ENCODE data around the gene RGSL1. TPM values are rescaled to one million over a fixed set of nuclear protein-coding genes. Genes with fewer than 3 reads are reported as not detected.

RGSL1 gene
- polyA plus RNA-seq, 1 experiment: not detected

DNA sequence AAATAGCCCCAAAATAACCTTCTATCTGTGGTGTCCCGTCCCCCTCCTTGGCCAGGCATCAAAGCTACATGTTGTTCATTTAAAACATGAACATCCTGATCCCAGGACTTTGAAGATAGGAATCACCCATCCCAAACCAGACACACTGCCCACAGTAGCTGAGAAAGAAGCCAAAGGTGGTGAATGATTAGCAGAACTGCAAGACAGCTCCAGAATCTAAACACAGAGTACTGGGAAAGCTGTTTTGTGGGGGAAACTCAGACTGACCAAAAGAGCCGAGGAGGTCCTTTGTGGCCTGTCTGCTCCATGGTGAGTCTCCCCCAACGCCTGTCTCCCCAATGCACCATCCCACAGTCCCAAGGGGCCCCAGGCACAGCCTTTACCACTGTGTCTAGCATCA, 42.2 kb upstream of the RGSL1 start:
- Histone ChIP-seq H3K36me3 (ENCODE audit: control insufficient read depth, insufficient read depth, low read length) (no peaks in the 10 kb centered on the region), H3K27me3 (ENCODE audit: control insufficient read depth, insufficient read depth, low read length) (peaks cover 3% of the 10 kb centered on the region; the same call in 1 of the 2 replicates), H3K4me3 (ENCODE audit: low read depth, low read length) (no peak overlapping the region)
- DNase-seq (ENCODE audit: low read depth): no peak
- TF ChIP-seq, protein P1, sequence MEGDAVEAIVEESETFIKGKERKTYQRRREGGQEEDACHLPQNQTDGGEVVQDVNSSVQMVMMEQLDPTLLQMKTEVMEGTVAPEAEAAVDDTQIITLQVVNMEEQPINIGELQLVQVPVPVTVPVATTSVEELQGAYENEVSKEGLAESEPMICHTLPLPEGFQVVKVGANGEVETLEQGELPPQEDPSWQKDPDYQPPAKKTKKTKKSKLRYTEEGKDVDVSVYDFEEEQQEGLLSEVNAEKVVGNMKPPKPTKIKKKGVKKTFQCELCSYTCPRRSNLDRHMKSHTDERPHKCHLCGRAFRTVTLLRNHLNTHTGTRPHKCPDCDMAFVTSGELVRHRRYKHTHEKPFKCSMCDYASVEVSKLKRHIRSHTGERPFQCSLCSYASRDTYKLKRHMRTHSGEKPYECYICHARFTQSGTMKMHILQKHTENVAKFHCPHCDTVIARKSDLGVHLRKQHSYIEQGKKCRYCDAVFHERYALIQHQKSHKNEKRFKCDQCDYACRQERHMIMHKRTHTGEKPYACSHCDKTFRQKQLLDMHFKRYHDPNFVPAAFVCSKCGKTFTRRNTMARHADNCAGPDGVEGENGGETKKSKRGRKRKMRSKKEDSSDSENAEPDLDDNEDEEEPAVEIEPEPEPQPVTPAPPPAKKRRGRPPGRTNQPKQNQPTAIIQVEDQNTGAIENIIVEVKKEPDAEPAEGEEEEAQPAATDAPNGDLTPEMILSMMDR (IDR thresholded peaks at IDR 0.05; ENCODE audit: insufficient read depth, low read depth, low read length): no peak
- ChIA-PET POLR2A (no interaction called here), CTCF (interaction anchor here (0.7 to 2.7 kb wide), 5 partner anchors 15 to 323 kb away, joined by 3 to 8 read pairs (median 3); no protein-coding TSS in a partner anchor)

DNA sequence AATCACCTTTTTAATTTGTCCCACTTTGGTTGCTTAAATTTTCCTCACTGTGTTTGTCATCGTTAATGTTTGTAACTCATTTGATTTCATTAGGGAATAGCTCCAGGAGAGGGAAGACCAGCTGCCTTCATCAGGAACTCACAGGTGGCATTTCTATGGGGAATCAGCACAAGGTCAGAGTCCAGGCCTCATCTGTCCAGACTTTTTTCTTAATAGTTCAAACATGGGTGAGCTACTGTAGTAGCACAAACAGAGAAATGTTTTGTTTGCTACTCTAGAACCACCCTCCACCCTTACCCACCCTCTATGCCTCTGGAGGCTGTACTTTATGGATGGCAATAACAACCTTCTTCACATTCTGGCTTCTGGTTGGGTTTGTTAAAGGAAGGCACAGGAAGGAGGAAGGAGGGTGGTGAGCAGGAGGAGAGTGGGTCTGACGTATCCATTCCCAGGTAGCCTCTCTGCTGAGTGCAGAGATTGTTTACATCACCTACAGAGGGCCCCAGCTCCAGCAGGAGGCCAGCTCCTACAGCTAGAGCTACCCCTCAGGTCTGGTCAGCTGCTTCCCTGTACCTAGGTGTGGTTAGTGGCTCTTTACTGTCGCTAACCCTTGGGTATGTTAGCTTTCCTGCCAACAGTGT, 41.4 kb upstream of the RGSL1 start:
- no peak for DNase-seq (ENCODE audit: low read depth)
- no peaks in the 10 kb centered on the region for H3K36me3 ChIP-seq (ENCODE audit: control insufficient read depth, insufficient read depth, low read length)
- no peak overlapping the region for H3K4me3 ChIP-seq (ENCODE audit: low read depth, low read length)
- CTCF ChIA-PET: interaction anchor here (0.7 to 2.7 kb wide), 4 partner anchors 14 to 324 kb away, joined by 3 to 8 read pairs (median 6); no protein-coding TSS in a partner anchor
- POLR2A ChIA-PET: no interaction called here
- peaks cover 3% of the 10 kb centered on the region; the same call in 1 of the 2 replicates for H3K27me3 ChIP-seq (ENCODE audit: control insufficient read depth, insufficient read depth, low read length)
- TF ChIP-seq, protein P1 (IDR thresholded peaks at IDR 0.05; ENCODE audit: insufficient read depth, low read depth, low read length): no peak

DNA sequence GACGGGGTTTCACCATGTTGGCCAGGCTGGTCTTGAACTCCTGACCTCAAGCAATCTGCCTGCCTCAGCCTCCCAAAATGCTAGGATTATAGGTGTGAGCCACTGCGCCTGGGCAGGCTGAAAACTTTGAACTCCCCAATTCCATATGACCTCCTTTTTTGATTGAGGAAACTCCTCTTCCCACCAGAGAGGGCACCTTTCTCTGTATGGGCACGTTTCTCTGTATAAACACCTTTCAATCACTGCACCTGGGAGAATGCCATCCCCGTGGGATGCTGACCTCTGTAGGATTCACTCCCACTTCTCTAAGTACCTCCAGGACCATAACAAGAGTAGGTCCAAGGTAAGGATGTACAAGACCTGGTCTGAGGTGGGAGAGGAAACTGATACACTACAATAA, 39.8 kb upstream of the RGSL1 start:
- DNase-seq (ENCODE audit: low read depth): no peak
- TF ChIP-seq, protein P1 (IDR thresholded peaks at IDR 0.05; ENCODE audit: insufficient read depth, low read depth, low read length): no peak
- H3K36me3 ChIP-seq (ENCODE audit: control insufficient read depth, insufficient read depth, low read length): no peaks in the 10 kb centered on the region
- H3K27me3 ChIP-seq (ENCODE audit: control insufficient read depth, insufficient read depth, low read length): peaks cover 3% of the 10 kb centered on the region; the same call in 1 of the 2 replicates
- CTCF ChIA-PET: interaction anchor here (1.2 to 1.4 kb wide), 2 partner anchors 10 to 325 kb away, joined by 3 read pairs; no protein-coding TSS in a partner anchor
- POLR2A ChIA-PET: no interaction called here
- no peak overlapping the region for H3K4me3 ChIP-seq (ENCODE audit: low read depth, low read length)

DNA sequence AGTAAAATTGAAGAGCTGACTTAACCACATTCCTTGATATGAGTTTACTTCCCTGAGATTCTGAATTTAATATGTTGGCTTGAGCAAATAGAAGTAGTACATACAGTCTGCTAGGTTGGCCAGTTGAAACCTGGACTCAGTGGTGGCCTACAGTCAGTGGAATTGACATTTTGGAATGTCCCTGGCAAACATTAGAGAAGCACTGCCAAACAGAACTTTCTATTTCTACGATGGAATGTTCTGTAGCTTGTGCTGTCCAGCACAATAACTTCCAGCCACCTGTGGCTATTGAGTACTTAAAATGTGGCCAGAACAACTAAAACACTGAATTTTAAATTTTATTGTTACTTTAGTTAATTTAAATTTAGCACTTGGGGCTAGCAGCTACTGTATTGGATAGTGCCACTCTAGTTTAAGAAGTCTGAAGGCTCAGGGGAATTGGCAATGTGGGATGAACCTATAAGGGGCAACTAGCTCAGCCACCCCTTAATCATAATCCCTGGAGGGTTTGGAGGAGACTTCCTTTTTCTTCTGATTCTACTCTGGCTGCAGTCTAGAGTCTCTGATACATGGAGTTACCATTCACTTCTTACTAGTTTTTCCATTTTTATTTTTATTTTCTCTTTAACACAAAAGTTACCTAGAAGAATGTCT, 39.2 kb upstream of the RGSL1 start:
- DNase-seq (ENCODE audit: low read depth): no peak
- POLR2A ChIA-PET: no interaction called here
- TF ChIP-seq, protein P1 (IDR thresholded peaks at IDR 0.05; ENCODE audit: insufficient read depth, low read depth, low read length): no peak
- Histone ChIP-seq H3K27me3 (ENCODE audit: control insufficient read depth, insufficient read depth, low read length) (peaks cover 3% of the 10 kb centered on the region; the same call in 1 of the 2 replicates), H3K4me3 (ENCODE audit: low read depth, low read length) (no peak overlapping the region), H3K36me3 (ENCODE audit: control insufficient read depth, insufficient read depth, low read length) (no peaks in the 10 kb centered on the region)
- CTCF ChIA-PET: interaction anchor here (0.7 to 1.4 kb wide), 3 partner anchors 10 to 326 kb away, joined by 3 to 4 read pairs (median 3); no protein-coding TSS in a partner anchor

DNA sequence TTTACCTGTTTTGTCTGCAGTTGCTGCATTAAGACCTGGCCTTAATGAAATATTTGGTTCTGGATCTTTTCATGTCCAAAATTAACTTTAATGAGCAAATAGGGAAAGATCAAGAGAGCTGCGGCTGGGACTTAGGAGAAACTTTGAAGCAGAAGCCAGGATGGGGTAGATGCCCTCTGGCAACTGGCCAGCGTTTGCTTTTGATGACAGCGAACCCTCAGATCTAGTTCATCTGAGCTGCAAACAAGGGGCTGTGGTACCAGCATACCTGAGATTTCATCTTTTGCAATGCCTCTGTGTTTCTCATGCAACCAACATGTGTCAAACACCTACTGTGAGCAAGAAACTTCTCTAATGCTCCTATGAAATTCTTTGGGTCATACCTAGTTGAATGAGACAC, 36.5 kb upstream of the RGSL1 start:
- DNase-seq (ENCODE audit: low read depth): no peak
- TF ChIP-seq, protein P1 (IDR thresholded peaks at IDR 0.05; ENCODE audit: insufficient read depth, low read depth, low read length): no peak
- CTCF ChIA-PET: interaction anchor here (1.2 kb wide), 2 partner anchors 9 to 328 kb away, joined by 3 to 4 read pairs; no protein-coding TSS in a partner anchor
- no peaks in the 10 kb centered on the region for H3K36me3 ChIP-seq (ENCODE audit: control insufficient read depth, insufficient read depth, low read length)
- no peak overlapping the region for H3K4me3 ChIP-seq (ENCODE audit: low read depth, low read length)
- no peaks in the 10 kb centered on the region for H3K27me3 ChIP-seq (ENCODE audit: control insufficient read depth, insufficient read depth, low read length)
- POLR2A ChIA-PET: no interaction called here

Measured in BJ (cell line).